ENCODE results near the gene SSR1.
"Not testable (repeated sequence)": the region's sequence is repeated elsewhere in the genome, so short reads cannot be mapped to it uniquely, and the experiment has no call there.

SSR1 gene

DNA sequence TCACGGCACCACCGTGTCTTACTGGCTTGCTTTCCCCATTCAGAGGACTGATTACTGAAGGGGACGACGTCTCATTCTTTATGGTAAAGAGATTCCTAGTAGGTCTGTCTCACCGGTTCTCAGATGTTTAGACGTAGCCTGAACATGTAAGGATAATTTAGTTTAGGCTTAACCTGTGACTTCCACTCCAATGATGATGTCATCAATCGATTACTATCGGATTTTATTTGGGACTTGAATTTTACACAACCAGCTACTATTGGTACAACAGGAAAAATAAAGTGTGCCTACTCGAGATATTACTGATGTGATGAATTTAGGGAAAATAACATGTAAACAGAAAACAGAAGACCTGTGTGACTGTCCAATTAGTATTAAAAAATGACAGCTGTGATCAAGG lies 4.5 kb upstream of the SSR1 start:
- no peak for DNase-seq (ENCODE audit: low spot score)

DNA sequence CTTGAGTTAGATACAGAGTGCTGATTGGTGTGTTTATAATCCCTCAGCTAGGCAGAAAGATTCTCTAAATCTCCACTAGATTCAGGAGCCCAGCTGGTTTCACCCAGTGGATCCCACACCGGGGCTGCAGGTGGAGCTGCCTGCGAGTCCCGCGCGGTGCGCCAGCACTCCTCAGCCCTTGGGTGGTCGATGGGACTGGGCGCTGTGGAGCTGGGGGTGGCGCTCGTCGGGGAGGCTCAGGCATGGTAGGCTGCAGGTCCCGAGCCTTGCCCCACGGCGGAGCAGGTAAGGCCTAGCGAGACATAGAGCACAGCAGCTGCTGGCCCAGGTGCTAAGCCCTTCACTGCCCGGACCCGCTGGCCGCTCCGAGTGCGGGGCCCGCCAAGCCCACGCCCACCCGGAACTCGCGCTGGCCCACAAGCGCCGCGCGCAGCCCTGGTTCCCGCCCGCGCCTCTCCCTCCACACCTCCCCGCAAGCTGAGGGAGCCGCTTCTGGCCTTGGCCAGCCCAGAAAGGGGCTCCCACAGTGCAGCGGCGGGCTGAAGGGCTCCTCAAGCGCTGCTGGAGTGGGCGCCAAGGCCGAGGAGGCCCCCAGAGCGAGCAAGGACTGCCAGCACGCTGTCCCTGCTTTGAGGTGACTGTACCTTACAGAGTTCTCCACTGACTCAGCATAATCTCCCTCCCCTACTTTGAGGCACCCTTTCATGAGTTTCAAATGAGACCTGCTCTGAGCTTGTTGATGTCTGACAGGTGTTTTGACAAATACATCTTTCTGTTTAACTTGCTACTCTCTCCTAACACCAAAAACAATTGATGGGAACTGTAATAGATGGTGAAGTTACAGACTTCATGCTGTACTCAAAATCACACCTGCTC lies 3.9 kb upstream of the SSR1 start:
- no peak for DNase-seq (ENCODE audit: low spot score)

DNA sequence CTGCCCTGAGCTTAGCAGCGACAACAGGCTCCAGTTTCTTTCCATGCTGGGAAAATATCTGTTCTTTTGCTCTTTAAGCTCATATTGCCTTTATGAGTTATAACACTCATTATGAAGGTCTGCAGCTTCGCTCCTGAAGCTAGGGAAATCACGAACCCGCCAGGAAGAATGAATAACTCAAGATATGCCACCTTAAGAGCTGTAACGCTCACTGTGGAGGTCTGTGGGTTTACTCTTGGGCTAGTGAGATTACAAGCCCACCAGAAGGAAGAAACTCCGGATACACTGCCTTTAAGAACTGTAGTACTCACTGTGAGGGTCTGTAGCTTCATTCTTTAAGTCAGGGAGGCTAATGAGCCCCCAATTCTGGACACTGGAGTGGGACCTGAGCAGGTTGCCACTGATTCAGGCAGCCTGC lies 3.0 kb upstream of the SSR1 start:
- no peak for DNase-seq (ENCODE audit: low spot score)

DNA sequence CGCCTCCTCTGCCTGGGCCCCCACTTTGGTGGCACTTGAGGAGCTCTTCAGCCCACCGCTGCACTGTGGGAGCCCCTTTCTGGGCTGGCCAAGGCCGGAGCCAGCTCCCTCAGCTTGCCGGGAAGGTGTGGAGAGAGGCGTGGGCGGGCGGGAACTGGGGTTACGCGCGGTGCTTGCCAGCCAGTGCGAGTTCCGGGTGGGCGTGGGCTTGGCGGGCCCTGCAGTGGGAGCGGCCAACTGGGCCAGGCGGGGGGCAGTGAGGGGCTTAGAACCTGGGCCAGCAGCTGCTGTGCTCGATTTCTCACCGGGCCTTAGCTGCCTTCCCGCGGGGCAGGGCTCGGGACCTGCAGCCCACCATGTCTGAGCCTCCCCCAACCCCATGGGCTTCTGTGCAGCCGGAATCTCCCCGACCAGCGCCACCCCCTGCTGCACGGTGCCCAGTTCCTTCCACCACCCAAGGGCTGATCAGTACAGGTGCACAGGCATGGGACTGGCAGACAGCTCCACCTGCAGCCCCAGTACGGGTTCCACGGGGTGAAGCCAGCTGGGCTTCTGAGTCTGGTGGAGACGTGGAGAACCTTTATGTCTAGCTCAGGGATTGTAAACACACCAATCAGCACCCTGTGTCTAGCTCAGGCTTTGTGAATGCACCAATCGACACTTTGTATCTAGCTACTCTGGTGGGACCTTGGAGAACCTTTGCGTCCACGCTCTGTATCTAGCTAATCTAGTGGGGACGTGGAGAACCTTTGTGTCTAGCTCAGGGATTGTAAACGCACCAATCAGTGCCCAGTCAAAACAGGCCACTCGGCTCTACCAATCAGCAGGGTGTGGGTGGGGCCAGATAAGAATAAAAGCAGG lies 2.3 kb upstream of the SSR1 start:
- DNase-seq (ENCODE audit: low spot score): not testable (repeated sequence)

DNA sequence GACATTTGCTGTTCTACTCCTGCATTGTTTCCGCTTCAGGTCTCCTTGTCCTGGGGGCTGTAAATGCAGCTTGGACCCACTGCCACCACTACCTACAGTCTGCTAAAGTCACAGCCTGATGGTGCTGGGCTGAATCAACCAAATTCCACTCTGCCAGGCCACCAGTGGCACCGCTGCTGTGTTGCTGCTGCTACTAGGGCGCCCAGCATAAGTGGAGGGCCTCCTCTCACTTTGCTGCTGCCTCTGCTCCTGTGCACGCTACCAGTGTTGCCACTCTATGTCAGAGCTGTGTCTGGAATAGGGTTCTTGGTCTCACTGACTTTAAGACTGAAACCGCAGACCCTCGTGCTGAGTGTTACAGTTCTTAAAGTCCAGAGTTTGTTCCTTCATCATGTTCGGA lies 1.4 kb upstream of the SSR1 start:
- no peak for DNase-seq (ENCODE audit: low spot score)

DNA sequence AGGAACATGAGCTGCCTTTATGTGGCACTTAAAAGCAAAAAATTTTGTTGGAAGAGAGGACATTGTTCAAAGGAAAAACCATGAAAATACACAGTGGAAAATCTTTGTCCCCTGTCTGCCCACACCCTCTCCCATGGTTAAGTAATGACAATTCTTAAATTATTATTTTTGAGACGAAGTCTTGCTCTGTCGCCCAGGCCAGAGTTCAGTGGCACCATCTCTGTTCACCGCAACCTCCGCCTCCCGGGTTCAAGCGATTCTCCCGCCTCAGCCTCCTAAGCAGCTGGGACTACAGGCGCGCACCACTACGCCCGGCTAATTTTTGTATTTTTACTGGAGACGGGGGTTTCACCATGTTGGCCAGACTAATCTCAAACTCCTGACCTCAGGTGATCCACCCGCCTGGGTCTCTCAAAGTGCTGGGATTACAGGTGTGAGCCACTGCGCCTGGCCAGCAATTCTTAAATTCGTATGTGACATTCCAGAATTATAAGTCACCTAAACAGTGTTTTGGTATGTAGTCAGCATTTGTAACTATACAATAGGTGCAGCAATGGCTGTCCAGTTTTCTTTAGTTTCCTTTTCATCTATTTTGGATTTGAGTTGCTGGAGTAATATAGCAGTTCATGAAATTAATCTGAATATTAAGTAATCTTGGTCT lies 636 bp upstream of the SSR1 start:
- DNase-seq (ENCODE audit: low spot score): no peak

DNA sequence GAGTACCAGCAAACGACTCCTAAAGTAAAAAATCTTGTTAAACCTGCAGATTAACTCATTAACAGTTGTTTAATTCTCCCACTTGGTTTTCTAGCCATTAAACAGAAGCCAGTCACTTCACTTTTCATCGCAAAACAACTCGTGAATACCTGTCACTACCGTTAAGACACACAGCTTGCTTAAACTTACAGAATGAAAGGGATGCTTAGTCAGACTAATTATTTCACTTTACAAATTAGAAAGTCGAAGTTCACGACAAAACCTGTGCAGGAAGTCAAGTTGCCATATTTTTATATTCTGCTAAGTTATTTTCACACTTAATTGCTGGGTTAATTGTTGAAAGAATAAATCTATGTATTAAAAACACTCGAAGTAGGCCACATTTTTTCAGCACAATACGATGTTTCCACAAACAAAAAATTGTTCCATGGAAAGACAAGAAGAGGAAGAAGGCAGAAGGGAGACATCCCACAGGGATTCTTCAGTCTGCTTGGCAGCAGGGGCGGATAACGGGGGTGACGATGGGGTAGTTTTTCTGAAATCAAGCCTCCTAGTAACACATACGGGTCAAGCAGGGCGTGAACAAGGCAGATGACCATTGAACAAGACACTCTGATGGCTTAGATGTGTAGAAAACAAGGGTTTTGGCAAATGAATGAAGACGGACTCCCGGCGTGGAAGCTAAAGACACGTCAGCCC lies 933 bp downstream of the SSR1 start:
- DNase-seq (ENCODE audit: low spot score): no peak

DNA sequence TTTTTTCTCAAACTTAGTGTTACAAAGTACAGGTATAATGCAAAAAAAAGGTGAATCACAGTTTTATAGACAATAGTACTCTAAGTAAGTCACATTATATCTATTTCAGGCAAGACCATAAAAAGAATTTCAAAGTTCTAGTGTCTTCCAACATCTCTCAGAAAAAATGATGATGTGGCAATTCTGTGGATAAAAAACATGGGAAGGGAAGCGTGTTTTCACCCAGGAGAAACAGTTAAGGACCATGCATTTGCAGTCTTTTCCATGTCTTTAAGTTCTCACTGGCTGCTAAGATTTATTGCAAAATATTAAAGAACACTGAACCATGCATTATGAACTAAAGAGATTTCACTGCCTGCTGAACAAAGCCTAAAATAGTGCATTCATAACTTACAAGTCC lies 1.8 kb downstream of the SSR1 start:
- DNase-seq (ENCODE audit: low spot score): no peak

DNA sequence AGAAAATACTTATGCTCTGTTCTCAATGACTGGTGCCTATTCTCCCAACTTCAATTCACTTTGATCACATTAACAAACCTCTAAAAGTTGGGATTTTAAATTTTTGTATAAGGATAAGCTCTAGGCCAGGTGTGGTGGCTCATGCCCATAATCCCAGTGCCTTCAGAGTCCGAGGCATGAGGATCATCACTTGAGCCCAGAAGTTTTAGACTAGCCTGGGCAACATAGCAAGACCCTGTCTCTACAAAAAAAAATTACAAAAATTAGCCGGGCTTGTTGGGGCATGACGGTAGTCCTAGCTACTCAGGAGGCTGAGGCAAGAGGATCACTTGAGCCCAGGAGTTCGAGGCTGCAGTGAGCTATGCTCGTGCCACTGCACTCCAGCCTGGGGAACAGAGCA lies 3.9 kb downstream of the SSR1 start:
- no peak for DNase-seq (ENCODE audit: low spot score)

DNA sequence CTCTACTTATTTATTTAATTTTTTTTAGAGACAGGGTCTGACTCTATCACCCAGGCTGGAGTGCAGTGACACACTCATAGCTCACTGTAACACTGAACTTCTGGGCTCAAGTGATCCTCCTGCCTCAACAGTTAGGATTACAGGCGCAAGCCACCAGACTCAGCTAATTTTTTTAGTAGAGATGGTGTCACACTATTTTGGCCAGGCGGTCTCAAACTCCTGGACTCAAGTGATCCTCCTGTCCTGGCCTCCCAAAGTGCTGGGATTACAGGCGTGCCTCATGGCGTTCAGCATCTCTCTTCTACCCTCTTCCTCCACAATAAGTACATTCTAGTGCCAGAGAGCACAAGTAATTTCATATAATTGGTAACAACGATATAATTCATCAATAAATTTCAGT lies 5.5 kb downstream of the SSR1 start:
- DNase-seq (ENCODE audit: low spot score): no peak

DNA sequence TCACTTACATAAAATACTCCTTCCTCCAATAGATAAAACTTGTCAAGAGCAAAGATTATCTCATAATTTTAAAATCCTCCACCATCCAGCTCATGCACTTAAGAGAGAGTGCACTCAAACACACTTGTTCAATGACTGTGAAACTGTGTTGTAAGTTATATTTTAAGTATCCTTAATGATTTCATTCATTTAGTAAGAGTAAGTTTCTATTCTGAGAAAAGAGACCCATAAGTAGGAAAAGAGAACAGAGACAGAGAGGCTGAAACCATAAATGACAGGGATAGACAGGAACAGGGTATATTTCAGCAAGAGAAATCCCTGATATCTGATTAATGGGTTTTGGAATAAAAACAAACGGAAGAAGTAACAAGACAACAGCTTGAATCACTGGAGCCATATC lies 8.2 kb downstream of the SSR1 start:
- no peak for DNase-seq (ENCODE audit: low spot score)

DNA sequence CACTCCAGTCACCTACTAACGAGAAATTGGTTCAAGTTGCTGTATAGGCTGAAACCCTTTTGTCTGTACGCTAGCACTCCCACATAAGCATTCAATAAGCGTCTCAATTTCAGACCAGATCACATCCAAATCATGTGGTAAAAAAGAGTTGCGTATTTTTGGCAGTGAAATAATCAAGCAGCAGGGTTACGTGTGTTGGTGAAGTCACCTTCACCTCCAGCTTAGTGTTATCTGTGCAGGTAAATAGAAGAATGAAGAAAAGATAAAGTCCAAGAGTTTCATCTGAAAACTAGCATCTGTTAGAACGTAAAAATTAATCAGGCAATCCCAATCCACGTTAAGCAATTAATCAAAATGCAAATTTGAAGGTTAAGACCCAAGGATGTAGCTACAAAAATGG lies 11.3 kb downstream of the SSR1 start:
- no peak for DNase-seq (ENCODE audit: low spot score)

DNA sequence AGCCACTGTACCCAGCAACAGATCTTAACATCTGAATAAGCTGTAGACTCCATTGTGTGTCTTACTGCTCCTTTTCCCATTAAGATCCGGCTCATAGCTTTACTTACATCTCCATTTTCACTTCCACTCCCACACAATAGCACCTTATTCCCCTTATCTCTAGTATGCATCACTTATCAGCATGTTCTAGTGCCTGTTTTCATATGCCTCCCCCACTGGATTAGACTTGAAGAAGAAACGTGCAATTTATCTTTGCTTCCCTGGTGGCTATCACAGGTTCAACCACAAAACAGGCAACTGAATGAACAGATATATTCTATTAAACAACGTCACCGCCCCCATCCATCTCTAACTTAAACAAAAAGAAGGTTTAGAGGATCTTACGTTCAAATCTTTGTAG lies 12.1 kb downstream of the SSR1 start:
- no peak for DNase-seq (ENCODE audit: low spot score)

DNA sequence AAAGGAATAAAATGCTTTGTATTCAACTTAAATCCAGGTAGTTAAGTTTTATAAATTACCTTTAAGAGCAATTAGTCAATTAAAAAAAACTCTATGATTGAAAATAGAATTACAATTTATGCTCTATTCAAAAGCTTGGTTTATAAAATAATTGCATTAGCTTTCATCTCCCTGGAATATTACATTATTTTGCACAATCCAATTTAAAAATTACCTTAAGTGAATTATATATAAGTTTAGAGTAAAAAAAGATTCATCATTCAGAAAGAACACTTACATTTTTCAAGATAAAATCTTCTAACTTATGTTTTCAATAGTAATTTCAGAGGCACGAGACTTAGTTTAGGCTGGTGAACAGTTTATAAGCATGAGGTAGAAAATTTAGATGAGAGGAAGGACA lies 14.9 kb downstream of the SSR1 start:
- DNase-seq (ENCODE audit: low spot score): no peak

DNA sequence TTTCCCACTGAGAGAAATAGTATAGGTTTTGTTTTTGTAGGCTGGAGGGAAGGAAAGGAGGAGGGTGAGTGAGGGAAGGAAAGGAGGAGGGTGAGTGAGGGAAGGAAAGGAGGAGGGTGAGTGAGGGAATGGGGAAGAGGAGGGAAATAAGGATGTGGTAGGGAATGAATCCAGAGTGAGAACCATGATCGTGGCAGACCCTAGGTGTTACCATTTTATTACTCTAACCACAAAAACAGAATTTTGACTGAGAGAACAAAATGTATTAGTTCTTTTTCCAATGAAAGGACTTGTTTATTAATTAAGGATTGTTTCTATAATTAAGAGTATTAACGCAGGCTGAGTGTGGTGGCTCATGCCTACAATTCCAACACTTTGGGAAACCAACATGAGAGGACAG lies 16.4 kb downstream of the SSR1 start:
- no peak for DNase-seq (ENCODE audit: low spot score)

DNA sequence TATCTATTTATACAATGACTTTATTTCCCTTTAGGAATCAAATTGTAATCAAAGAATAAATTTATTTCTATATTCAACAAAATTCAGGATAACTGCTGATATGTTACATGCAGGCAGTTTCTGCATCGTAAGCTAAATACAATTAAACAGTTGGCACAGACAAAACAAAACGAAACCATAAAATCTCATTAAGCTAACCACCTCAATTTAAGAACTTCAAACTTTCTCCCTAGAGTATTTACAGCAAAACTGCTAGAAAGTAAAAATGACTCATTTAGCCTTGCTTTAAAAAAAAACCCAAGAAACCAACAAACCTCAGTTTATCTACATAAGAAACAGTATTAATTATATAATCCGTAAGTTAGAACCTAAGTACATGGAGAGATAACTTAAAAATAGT lies 17.1 kb downstream of the SSR1 start:
- DNase-seq (ENCODE audit: low spot score): no peak

DNA sequence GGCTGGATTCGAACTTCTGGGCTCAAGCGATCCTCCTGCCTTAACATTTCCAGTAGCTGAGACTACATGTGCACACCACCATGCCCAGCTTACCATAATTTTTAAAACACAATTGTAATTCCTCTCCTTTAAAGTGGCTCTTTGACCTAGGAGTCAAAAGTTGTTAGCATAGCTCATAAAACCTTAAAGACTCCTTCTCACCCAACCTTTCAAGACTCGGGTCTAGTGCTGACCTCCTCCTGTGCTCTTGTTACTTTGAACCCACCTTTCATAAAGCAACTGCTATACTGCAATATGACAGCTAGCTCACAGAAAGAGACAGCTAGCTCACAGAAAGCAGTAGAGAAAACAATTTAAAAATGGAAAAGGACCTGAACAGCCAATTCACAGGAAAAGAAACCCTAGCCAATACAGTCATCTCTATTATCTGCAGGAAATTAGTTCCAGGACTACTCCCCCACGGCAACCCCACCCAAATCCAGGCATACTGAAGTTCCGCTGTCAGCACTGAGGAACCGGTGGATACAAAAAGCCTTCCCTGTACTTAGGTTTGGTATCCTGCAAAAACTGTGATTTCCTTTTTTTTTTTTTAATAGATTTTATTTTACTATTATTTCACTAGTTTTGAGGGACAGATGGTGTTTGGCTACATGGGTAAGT lies 20.3 kb downstream of the SSR1 start:
- no peak for DNase-seq (ENCODE audit: low spot score)

DNA sequence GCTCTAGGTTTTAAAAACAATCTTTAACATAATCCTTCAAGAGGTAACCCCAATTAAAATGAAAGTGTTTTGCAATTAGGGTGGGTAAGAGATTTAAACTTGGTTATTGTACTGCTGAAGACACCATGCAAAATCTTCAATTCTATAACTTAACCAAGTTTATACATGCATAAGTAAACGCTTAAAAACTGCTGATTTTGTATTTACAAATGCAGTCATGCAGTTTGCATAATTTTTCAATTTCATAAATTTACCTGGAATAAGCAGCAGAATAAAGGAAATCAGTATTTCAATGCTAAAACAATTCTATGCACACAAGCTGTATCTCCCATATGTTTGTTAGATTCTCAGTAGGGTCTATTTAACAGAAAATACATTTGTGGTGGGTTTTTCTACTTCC lies 22.9 kb downstream of the SSR1 start:
- no peak for DNase-seq (ENCODE audit: low spot score)

DNA sequence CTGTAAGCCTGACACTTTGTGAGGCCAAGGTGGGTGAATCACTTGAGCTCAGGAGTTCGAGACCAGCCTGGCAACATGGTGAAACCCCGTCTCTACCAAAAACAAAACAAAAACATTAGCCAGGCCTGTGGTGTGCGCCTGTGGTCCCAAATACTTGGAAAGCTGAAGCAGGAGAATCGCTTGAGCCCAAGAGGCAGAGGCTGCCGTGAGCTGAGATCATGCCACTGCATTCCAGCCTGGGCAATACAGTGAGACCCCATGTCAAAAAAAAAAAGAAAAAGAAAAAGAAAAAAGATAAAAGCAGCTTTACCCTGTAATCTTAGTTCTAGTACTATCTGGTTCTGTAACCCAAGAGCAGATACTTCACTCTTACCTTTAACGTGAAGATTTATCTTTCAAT lies 27.6 kb downstream of the SSR1 start:
- no peak for DNase-seq (ENCODE audit: low spot score)

DNA sequence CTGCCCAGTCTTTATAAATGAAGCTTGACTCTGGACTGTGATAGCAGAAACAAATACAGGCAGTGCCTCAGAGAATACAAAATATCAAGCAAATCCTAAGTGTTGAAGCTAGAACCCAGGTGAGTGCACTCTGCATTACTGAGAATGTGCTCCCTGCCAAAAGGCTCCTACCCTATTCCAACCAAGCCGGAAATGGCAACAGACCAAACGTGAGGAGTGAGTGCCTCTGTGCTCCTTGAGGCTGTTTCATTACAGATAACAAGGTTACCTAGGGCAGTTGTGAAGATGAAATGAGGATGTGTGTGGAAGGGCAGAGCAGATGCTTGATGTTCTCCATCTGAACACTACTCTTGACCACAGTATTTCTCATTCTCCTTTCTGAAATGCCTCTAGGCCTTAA lies 29.3 kb downstream of the SSR1 start:
- no peak for DNase-seq (ENCODE audit: low spot score)

DNA sequence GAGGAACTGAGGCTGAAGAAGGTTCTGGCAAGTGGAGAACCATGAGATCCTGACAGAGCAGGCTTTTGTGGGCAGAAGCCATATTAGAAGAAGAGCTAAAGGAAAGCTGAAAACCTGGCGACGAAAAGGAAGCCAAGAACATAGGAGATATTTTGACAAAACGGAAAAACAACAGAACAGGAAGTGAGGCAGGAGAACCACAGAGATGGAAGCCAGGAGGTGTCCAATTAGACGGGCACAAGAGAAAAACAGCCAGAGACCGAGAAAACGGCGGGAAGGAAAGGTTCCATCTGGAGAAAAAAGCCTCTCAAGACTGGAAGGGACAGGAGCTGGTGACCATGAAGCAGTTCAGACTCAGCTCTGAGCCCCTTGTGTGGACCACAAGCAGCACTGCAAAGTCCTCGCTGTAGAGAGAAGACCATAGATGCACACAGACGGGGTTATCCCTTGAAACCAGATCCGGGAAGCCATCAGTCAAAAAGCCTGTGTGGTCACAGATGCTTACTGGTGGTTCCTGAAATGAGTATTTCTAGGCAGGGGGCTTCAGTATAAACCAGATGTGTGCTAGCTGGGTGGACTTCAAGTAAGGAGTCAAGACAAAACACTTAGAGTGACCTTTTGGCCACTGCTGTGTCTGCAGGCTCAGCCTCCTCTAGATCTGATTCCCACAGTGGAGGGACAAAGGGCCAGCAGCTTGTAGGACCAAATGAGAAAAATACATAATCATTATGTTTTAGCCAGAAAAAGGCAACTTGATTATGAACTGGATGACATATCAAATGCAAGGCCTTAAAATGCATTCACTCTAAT lies 30.7 kb downstream of the SSR1 start:
- no peak for DNase-seq (ENCODE audit: low spot score)
